Cardiac muscle cell (in vitro differentiated cells and primary cell): ENCODE data around the gene TMA7B. TPM values are rescaled to one million over a fixed set of nuclear protein-coding genes. Genes with fewer than 3 reads are reported as not detected.
A peak's percentile ranks its signal among the peaks of the same experiment; 100 is the strongest.

Experiments
- DNase-seq, 2 donors: peaks; one replicate each; pipeline versions ENCODE4 v3.0.0 to v3.0.0-alpha.2; 2010 to 2017; ENCODE audit warnings: low read depth in 1 of 2, low spot score in 1 of 2
- H3K27ac ChIP-seq: fragments of 200-600 bp; sonication (generic); 2 replicates; pipeline ENCODE4 v1.5.1; 2016
- H3K27me3 ChIP-seq: fragments of 200-600 bp; sonication (generic); 2 replicates; pipeline ENCODE4 v1.6.0; 2016; ENCODE audit warnings: control low read depth
- H3K36me3 ChIP-seq: fragments of 200-600 bp; sonication (generic); 2 replicates; pipeline ENCODE4 v1.5.1; 2016; ENCODE audit warnings: control low read depth
- H3K4me1 ChIP-seq: fragments of 200-600 bp; sonication (generic); 2 replicates; pipeline ENCODE4 v1.8.1; 2017; ENCODE audit warnings: low read depth, mild to moderate bottlenecking, mixed run types
- H3K4me3 ChIP-seq: fragments of 200-600 bp; sonication (generic); 2 replicates; pipeline ENCODE4 v1.5.1; 2016; ENCODE audit warnings: mild to moderate bottlenecking
- H3K9me3 ChIP-seq: fragments of 200-600 bp; sonication (generic); 2 replicates; pipeline ENCODE4 v1.5.1; 2017; ENCODE audit warnings: low read depth, mild to moderate bottlenecking, control low read depth
- polyA plus RNA-seq: library from polyadenylated mRNA; unstranded; fragments of >200 nt; fragmentation: Nextera tagmentation; extraction: Ambion mirVana; gene quantifications from 2 replicates; pipeline ENCODE4 v1.2.1, GENCODE V29; 2016
- total RNA-seq: library from RNA; depleted of rRNA; stranded (reverse); fragments of >200 nt; gene quantifications from 2 replicates; pipeline ENCODE4 v1.2.3, GENCODE V29; 2016
- TF ChIP-seq, protein P1 (sequence below): IDR thresholded peaks from 2 replicates; pipeline ENCODE4 v1.5.1; 2012; ENCODE audit warnings: low read depth, mild to moderate bottlenecking, low read length

The TMA7B gene
- total and polyA plus RNA-seq, 2 experiments from 2014 or later: not detected

DNA sequence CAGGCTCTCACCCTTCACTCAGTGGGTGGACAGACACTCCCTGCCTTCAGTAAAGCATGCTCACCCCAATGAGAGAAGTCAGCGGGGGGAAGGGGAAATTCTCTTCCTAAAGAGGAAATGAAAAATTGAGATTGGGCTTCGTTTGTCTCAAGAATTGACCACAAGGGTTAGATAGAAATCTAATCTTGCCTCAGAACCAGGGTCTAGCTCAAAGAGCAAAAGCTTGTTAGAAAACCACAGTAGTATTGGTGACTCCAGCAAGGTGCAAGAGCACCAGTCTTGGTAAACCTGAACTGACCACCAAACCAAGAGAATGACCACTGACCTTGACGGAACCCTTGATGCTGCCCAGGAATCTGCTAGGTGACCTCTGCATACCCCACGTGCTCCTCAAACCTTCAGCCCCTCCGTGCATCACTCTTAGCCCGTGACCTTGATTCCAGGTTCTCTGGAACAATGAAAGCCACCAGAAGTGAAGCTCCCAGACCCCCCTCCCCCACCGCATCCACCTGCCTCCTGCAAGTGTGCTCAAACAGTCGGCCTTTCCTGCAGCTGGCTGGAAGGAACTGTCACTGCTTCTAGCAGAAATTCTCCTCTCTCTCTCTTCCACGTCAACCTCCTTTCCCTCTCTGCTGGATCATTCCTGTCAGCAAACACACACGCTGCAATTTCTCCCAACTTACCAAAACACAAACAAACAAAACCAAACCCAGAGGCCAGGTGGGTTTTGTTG lies 3.1 kb upstream of the TMA7B start:
- H3K27me3 ChIP-seq: no peaks in the 10 kb centered on the region
- H3K4me1 ChIP-seq: peaks cover 21% of the 10 kb centered on the region
- DNase-seq: no peak
- H3K27ac ChIP-seq: no peak overlapping the region
- no peak overlapping the region for H3K4me3 ChIP-seq
- TF ChIP-seq, protein P1, sequence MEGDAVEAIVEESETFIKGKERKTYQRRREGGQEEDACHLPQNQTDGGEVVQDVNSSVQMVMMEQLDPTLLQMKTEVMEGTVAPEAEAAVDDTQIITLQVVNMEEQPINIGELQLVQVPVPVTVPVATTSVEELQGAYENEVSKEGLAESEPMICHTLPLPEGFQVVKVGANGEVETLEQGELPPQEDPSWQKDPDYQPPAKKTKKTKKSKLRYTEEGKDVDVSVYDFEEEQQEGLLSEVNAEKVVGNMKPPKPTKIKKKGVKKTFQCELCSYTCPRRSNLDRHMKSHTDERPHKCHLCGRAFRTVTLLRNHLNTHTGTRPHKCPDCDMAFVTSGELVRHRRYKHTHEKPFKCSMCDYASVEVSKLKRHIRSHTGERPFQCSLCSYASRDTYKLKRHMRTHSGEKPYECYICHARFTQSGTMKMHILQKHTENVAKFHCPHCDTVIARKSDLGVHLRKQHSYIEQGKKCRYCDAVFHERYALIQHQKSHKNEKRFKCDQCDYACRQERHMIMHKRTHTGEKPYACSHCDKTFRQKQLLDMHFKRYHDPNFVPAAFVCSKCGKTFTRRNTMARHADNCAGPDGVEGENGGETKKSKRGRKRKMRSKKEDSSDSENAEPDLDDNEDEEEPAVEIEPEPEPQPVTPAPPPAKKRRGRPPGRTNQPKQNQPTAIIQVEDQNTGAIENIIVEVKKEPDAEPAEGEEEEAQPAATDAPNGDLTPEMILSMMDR: no peak
- no peaks in the 10 kb centered on the region for H3K9me3 ChIP-seq
- H3K36me3 ChIP-seq: no peaks in the 10 kb centered on the region

DNA sequence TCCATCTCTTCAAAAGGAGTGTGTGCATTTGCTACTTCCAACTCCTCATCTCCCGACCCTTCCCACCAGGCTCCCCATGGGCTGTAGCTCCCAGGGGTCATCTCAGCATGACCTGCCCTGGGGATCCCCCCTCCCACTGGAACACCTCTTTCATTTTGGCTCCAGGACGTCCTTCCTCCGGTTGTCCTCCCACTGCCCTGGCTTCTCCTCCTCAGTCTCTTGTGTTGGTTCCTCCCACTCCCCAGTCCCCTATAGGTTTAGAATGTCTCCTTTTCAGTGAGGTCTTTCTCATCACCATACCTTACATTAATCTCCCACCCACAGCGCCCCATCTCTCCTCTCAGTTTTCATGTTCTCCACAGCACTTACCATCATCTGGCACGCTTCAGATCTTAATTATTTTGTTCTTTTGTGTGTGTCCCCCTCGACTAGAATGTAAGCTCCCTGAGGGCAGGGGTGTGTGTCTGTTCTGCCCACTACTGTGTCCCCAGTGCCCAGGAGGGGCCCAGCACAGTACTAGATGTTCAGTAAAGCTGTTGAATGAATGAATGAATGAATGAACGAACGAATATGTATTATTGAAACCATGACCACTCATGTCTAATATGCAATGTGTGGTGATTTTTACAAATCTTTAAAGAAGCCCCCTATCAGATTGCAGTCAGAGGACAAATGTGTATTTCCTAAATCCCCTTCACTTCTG lies 2.0 kb upstream of the TMA7B start:
- H3K9me3 ChIP-seq: no peaks in the 10 kb centered on the region
- no peak overlapping the region for H3K27ac ChIP-seq
- no peak for DNase-seq
- H3K36me3 ChIP-seq: no peaks in the 10 kb centered on the region
- no peaks in the 10 kb centered on the region for H3K27me3 ChIP-seq
- TF ChIP-seq, protein P1: no peak
- H3K4me3 ChIP-seq: no peak overlapping the region
- peaks cover 13% of the 10 kb centered on the region for H3K4me1 ChIP-seq

DNA sequence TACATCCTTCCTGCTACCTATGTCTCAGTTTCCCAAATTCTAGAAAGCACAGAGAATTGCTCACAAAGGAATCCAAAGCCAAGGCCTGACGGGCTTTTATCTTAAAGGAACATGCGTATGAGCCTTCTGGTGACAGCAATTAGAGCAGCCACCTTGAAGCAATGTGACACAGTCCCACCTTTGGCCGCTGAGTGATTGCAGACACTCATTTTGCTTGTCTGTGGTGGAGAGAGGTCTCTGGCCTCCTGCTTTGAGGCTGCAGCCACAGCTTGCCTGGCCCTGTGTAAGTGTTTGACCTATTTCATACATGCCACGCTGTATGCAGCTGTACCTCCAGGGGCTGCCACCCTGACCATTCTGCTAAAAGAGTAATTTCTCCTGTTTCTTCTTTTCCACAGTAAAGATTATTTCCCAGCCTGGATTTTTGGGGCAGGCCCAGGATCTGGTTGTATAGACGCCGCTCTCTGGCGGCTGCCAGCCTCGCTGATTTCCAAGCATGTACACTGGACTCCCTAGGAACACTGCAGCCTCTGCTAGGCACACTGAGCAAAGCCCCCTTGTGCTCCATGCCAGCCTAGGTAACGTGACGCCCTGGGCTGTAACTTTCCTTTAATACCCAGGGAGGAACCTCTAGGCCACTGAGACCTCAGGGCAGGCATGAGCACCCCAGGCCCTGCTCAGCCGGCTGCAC lies 1.1 kb upstream of the TMA7B start:
- peak in 1 of 2 donors; percentile 17 for DNase-seq
- TF ChIP-seq, protein P1: no peak

DNA sequence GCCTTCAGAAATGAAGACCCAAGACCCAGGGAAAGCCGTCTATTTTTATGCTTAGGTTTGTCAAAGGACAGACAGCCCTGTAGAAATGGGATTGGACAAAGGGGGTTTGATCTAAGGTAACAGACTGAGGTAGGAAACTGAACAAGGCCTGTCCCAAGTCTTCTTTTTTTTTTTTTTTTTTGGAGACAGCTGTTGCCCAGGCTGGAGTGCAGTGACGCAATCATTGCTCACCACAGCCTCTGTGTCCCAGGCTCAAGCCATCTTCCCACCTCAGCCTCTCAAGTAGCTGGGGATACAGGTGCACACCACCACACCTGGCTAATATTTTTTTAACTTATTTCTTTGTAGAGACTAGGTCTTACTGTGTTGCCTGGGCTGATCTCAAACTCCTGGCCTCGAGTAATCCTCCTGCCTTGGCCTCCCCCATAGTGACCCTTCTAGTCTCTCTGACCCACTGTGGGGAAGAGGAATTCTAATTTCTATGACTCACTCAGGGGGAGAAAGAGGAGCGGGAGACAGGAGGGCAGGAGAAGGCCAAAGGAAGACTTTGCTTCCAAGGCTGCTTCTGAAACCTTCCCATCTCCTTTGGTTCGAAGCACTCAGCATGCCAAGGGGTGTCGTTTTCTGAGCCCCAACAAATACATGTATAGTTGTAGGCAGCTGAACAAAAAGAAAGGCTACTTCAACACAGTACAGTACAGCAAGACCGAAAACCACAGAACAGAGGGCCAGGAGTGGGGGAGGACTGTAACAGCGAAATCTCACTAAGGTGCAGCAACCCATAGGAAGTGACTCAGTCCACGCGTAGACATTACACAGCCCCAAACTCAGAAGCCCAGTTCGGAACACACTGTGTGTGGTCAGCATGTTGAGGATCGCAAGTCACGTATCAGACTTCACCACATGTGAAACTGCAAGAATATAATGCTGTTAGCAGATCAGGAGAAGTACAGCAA lies 872 bp downstream of the TMA7B start:
- H3K4me3 ChIP-seq: no peak overlapping the region

More for the DNA sequence above, 1.1 kb upstream of the TMA7B start:
- no peak overlapping the region for H3K4me3 ChIP-seq
- H3K36me3 ChIP-seq: no peaks in the 10 kb centered on the region
- H3K27me3 ChIP-seq: no peaks in the 10 kb centered on the region
- no peak overlapping the region for H3K27ac ChIP-seq
- no peaks in the 10 kb centered on the region for H3K9me3 ChIP-seq
- H3K4me1 ChIP-seq: peaks cover 5% of the 10 kb centered on the region

More for the DNA sequence above, 872 bp downstream of the TMA7B start:
- no peaks in the 10 kb centered on the region for H3K9me3 ChIP-seq
- H3K27ac ChIP-seq: no peak overlapping the region
- H3K4me1 ChIP-seq: peaks cover 5% of the 10 kb centered on the region
- H3K27me3 ChIP-seq: no peaks in the 10 kb centered on the region
- TF ChIP-seq, protein P1: no peak
- H3K36me3 ChIP-seq: no peaks in the 10 kb centered on the region
- peak in 1 of 2 donors; percentile 98 for DNase-seq
